AG10803 (cell line): ENCODE results near the gene GNG3.
"Not testable (repeated sequence)": the region's sequence is repeated elsewhere in the genome, so short reads cannot be mapped to it uniquely, and the experiment has no call there.

ENCODE experiments used
- DNase-seq: peaks from one replicate; pipeline ENCODE4 v3.0.0; 2010; ENCODE audit warnings: low read depth
- H3K4me3 ChIP-seq: 2 replicates; pipeline ENCODE4 v1.5.1; 2011; ENCODE audit warnings: mild to moderate bottlenecking, low read length, control low read depth
- CTCF ChIP-seq: conservative IDR thresholded peaks from 2 replicates; pipeline ENCODE4 v1.5.1; 2011; ENCODE audit warnings: mild to moderate bottlenecking, low read length, control low read depth, inconsistent platforms

Gene GNG3

GRCh38 chr11:62669420-62670161 is 37.9 kb upstream of the GNG3 start:
- H3K4me3 ChIP-seq = no peak overlapping the region
- TF ChIP-seq CTCF = no peak
- no peak for DNase-seq

GRCh38 chr11:62671236-62671607 is 36.3 kb upstream of the GNG3 start:
- no peak for TF ChIP-seq CTCF
- no peak for DNase-seq
- H3K4me3 ChIP-seq = peak overlapping the region; percentile 88

GRCh38 chr11:62671608-62672389 is 35.7 kb upstream of the GNG3 start, which contains the start of the genes LBHD1 and UQCC3:
TSS of gene LBHD1 (minus strand) at chr11:62672267. CDS start at chr11:62670031, 2,236 bp downstream.
TSS of gene UQCC3 (plus strand) at chr11:62671673. CDS start at chr11:62671746, 73 bp downstream.
- TF ChIP-seq CTCF = no peak
- DNase-seq = peak; percentile 89
- H3K4me3 ChIP-seq = peak within 1 kb of the TSS; percentile 88

GRCh38 chr11:62673196-62673525 is 34.3 kb upstream of the GNG3 start:
- DNase-seq = no peak
- TF ChIP-seq CTCF = no peak
- H3K4me3 ChIP-seq = no peak overlapping the region

GRCh38 chr11:62675415-62675814 is 32.1 kb upstream of the GNG3 start:
- not testable (repeated sequence) for H3K4me3 ChIP-seq, DNase-seq

GRCh38 chr11:62676698-62677097 is 30.8 kb upstream of the GNG3 start:
- H3K4me3 ChIP-seq = no peak overlapping the region
- DNase-seq = no peak
- 0 out of 2 replicates have a peak, but pooled peaks have one; percentile 1 for TF ChIP-seq CTCF

GRCh38 chr11:62677156-62677555 is 30.3 kb upstream of the GNG3 start:
- DNase-seq = no peak
- no peak for TF ChIP-seq CTCF

More at GRCh38 chr11:62677156-62677555, 30.3 kb upstream of the GNG3 start:
- no peak overlapping the region for H3K4me3 ChIP-seq
